ENCODE measurements around the gene NCBP2L. TPM values are rescaled to one million over a fixed set of nuclear protein-coding genes. Genes with fewer than 3 reads are reported as not detected.
A peak's percentile ranks its signal among the peaks of the same experiment; 100 is the strongest.

The NCBP2L gene
- total RNA-seq, 2 experiments from 2014 or later, result not detected

GRCh38 chrX:107752714-107753113, 24.8 kb upstream of the NCBP2L start:
- DNase-seq, result no peak
- no peaks in the 10 kb centered on the region for H3K36me3 Mint-ChIP-seq (ENCODE audit: low read depth)
- POLR2A ChIA-PET, result no interaction called here
- peaks cover 6% of the 10 kb centered on the region for H3K4me1 Mint-ChIP-seq
- no peak for ATAC-seq
- no peaks in the 10 kb centered on the region for H3K27me3 Mint-ChIP-seq
- CTCF ChIA-PET, result interaction anchor here (0.8 to 1.4 kb wide), 2 partner anchors 14 to 140 kb away, joined by 3 read pairs; no protein-coding TSS in a partner anchor
- no peaks in the 10 kb centered on the region for H3K9me3 Mint-ChIP-seq (ENCODE audit: low read depth)
- H3K4me3 Mint-ChIP-seq, result no peak overlapping the region
- intact Hi-C loops (cut with DNase I, micrococcal nuclease), result no loop called here
- no peak overlapping the region for H3K27ac Mint-ChIP-seq

DNA sequence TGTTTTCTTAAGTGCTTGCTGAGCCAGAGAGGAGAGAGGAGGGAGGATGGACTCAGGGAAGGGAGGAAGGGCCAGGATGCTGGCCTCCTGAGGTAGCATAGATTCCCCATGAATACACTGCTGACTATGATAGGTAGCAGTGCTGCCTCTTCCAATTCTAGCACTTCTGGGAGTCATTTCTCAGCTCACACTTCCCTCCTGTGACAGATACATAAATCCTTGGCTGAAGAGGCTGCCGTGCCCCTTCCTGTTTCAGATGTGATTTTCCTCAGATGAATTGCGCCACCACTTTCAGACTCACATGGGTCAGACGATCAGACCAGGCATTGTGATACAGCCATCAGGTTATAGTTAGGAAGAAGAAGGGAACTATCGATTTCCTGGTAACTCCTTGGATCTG, 24.3 kb upstream of the NCBP2L start:
- no peak overlapping the region for H3K4me3 Mint-ChIP-seq
- no peak for DNase-seq
- no peaks in the 10 kb centered on the region for H3K36me3 Mint-ChIP-seq (ENCODE audit: low read depth)
- POLR2A ChIA-PET, result interaction anchor here (0.6 kb wide), 1 partner anchor 84 kb away, joined by 4 read pairs; no protein-coding TSS in a partner anchor
- peaks cover 6% of the 10 kb centered on the region for H3K4me1 Mint-ChIP-seq
- no peaks in the 10 kb centered on the region for H3K9me3 Mint-ChIP-seq (ENCODE audit: low read depth)
- CTCF ChIA-PET, result no interaction called here
- no peak overlapping the region for H3K27ac Mint-ChIP-seq
- no peak for ATAC-seq
- no peaks in the 10 kb centered on the region for H3K27me3 Mint-ChIP-seq
- intact Hi-C loops (cut with DNase I, micrococcal nuclease), result no loop called here

DNA sequence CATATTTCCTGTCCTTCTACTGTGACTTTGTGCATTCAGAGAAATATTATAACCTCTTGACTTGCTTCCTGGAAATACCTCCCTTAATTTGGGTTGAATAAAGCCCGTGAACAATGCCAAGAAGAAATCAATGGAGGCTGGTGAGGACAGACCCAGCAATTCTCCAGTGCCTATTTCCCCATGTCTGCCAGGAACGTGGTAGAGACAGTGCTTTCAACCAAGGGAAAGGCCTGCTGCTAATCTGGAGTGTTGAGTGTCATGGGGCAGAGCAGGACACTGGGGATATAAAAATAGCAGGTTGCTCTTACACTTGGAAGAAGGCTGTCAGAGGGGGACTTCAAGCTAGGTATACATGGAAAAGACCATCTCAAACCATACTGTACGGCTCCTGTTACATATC, 21.8 kb upstream of the NCBP2L start:
- DNase-seq (no peak), ATAC-seq (no peak)
- Mint-ChIP-seq H3K4me3 (no peak overlapping the region), H3K9me3 (ENCODE audit: low read depth) (no peaks in the 10 kb centered on the region), H3K36me3 (ENCODE audit: low read depth) (no peaks in the 10 kb centered on the region), H3K27me3 (no peaks in the 10 kb centered on the region), H3K4me1 (peaks cover 6% of the 10 kb centered on the region), H3K27ac (no peak overlapping the region)
- CTCF ChIA-PET, result no interaction called here
- POLR2A ChIA-PET, result no interaction called here
- intact Hi-C loops (cut with DNase I, micrococcal nuclease), result no loop called here

DNA sequence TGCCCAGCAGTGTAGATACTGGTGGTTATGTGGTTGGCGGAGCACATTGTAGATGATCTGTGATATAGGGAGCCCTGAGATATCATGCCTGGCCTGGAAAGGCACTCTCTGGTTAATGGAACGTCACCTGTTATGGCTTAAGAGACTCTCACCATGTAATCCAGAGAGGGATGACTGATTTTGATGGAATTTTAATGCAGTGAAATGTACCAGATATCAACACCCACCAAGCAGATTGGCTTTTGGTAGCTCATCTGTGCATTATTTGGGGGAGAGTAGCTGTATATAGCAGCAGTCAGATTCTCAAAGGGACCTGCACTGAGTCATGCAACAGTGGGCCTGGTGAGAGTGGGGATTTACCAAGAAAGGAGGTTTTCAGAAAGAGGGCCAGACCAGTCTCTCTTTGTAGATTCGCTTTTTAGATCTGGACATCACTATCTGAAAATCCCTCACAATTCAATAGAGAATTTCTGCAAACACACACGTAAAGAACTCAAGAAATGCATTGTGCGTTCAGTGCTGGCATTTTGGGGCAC, 19.2 kb upstream of the NCBP2L start:
- no peaks in the 10 kb centered on the region for H3K9me3 Mint-ChIP-seq (ENCODE audit: low read depth)
- intact Hi-C loops (cut with DNase I, micrococcal nuclease), result no loop called here
- ChIA-PET POLR2A (interaction anchor here (0.7 kb wide), 1 partner anchor 18 kb away, joined by 4 read pairs; no protein-coding TSS in a partner anchor), CTCF (no interaction called here)
- H3K4me3 Mint-ChIP-seq, result no peak overlapping the region
- DNase-seq, result no peak
- H3K27ac Mint-ChIP-seq, result no peak overlapping the region
- H3K36me3 Mint-ChIP-seq (ENCODE audit: low read depth), result no peaks in the 10 kb centered on the region
- no peak for ATAC-seq
- H3K27me3 Mint-ChIP-seq, result no peaks in the 10 kb centered on the region
- peaks cover 6% of the 10 kb centered on the region for H3K4me1 Mint-ChIP-seq

DNA sequence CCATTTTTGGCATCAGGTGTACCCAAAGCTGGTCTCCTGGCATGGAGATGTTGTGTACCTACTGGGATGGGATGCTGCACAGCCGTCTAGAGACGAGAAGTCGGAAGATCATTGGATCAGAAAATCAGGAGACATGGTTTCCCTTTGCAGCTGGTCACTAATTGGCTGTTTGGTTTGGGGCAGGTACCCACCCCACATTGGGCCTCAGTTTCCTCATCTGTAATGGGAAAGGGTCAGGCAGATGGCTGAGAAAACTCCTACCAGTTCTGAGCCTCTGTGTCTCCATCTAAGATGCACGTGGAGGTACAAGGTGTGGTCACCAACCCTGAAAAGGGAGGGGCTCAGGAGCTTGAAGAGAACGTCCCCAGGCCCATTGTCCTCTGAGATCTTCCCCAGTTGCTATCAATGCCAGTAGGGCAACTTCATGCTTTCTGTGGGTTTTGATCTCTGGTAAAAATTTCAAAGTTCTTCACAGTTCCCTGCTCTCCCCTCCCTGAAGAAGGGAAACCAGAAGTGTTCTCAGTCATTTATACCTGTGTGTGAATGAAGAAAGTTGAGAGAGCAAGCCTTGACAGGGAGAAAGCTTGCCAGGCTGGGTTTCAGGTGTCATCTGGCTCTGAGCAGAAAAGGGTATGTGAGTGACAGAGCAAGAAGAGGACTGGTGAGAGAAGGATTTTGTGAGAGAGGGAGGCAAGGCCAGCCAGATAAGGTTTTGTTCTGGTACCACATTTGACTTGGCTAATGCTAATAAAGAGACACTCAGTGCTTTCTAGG, 17.0 kb upstream of the NCBP2L start:
- no peak for ATAC-seq
- CTCF ChIA-PET, result no interaction called here

DNA sequence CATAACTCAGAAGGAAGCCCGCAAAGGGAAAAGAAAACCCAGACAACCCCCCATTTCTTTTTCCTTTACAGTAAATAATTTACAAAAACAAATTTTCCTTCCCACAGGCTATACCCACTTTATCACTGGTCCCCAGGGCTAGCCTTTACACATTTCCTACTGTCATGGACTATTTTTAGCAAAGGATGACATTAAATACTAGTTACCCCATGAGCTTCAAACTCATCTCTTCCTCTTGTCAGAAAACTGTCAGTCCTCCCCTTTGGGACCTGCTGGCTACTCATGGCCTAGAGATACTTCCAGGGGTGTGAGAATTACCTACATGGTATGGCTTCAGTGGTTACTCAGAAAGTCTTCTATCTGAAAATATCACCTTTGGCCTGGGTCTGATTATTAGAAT, 13.9 kb upstream of the NCBP2L start:
- intact Hi-C loops (cut with DNase I, micrococcal nuclease), result no loop called here
- ChIA-PET POLR2A (no interaction called here), CTCF (interaction anchor here (0.7 to 0.9 kb wide), 2 partner anchors 47 to 257 kb away, joined by 3 to 4 read pairs; no protein-coding TSS in a partner anchor)
- no peaks in the 10 kb centered on the region for H3K9me3 Mint-ChIP-seq (ENCODE audit: low read depth)
- no peak overlapping the region for H3K4me3 Mint-ChIP-seq
- no peaks in the 10 kb centered on the region for H3K4me1 Mint-ChIP-seq
- ATAC-seq, result no peak
- H3K27ac Mint-ChIP-seq, result no peak overlapping the region
- no peaks in the 10 kb centered on the region for H3K36me3 Mint-ChIP-seq (ENCODE audit: low read depth)
- no peak for DNase-seq
- no peaks in the 10 kb centered on the region for H3K27me3 Mint-ChIP-seq

More for the DNA sequence above, 17.0 kb upstream of the NCBP2L start:
- Mint-ChIP-seq H3K4me3 (no peak overlapping the region), H3K27me3 (no peaks in the 10 kb centered on the region), H3K4me1 (peaks cover 3% of the 10 kb centered on the region), H3K27ac (no peak overlapping the region), H3K9me3 (ENCODE audit: low read depth) (no peaks in the 10 kb centered on the region), H3K36me3 (ENCODE audit: low read depth) (no peaks in the 10 kb centered on the region)
- DNase-seq, result no peak
- intact Hi-C loops (cut with DNase I, micrococcal nuclease), result no loop called here
- POLR2A ChIA-PET, result no interaction called here

- no peak for DNase-seq
- Mint-ChIP-seq H3K27ac (no peak overlapping the region), H3K27me3 (no peaks in the 10 kb centered on the region), H3K36me3 (ENCODE audit: low read depth) (no peaks in the 10 kb centered on the region), H3K9me3 (ENCODE audit: low read depth) (no peaks in the 10 kb centered on the region), H3K4me3 (no peak overlapping the region), H3K4me1 (peaks cover 5% of the 10 kb centered on the region)
- ChIA-PET CTCF (interaction anchor here (0.8 kb wide), 1 partner anchor 27 kb away, joined by 3 read pairs; no protein-coding TSS in a partner anchor), POLR2A (interaction anchor here (1.2 kb wide), 1 partner anchor 25 kb away, joined by 3 read pairs; no protein-coding TSS in a partner anchor)
- no peak for ATAC-seq
- intact Hi-C loops (cut with DNase I, micrococcal nuclease), result no loop called here
Observed at GRCh38 chrX:107764845-107765608, 12.5 kb upstream of the NCBP2L start.

- ChIA-PET CTCF (interaction anchor here (0.5 to 0.9 kb wide), 5 partner anchors 9 to 108 kb away, joined by 3 to 5 read pairs (median 3); partner anchors contain the start of genes NCBP2L and TSC22D3), POLR2A (interaction anchor here (1.2 kb wide), 1 partner anchor 26 kb away, joined by 3 read pairs; no protein-coding TSS in a partner anchor)
- Mint-ChIP-seq H3K4me3 (no peak overlapping the region), H3K36me3 (ENCODE audit: low read depth) (no peaks in the 10 kb centered on the region), H3K9me3 (ENCODE audit: low read depth) (no peaks in the 10 kb centered on the region), H3K4me1 (peaks cover 8% of the 10 kb centered on the region), H3K27me3 (no peaks in the 10 kb centered on the region), H3K27ac (no peak overlapping the region)
- ATAC-seq (no peak), DNase-seq (no peak)
- intact Hi-C loops (cut with DNase I, micrococcal nuclease), result no loop called here
Observed at GRCh38 chrX:107766470-107767150, 10.9 kb upstream of the NCBP2L start.

DNA sequence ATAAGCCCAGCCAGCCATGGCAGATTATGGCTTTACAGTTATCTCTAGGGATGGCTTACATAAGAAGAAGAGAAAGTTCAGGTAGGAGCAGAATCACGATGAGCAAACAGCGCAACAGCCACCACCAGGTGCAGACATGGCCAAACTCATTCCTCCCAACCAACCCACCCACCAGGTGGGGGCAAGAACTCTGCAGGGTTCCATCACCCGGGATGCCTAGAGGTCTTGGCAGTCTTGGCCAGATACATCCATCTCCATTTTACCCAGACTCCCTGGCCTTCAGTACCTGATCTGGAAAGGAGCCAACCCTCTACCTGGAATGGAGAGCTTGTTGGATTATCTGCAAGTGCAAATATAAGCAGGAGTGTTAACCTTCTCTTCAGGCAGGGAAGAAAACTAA, 9.5 kb upstream of the NCBP2L start:
- intact Hi-C loops (cut with DNase I, micrococcal nuclease), result no loop called here
- H3K4me3 Mint-ChIP-seq, result no peak overlapping the region
- DNase-seq (no peak), ATAC-seq (no peak)
- H3K9me3 Mint-ChIP-seq (ENCODE audit: low read depth), result no peaks in the 10 kb centered on the region
- no peaks in the 10 kb centered on the region for H3K36me3 Mint-ChIP-seq (ENCODE audit: low read depth)
- H3K27me3 Mint-ChIP-seq, result no peaks in the 10 kb centered on the region
- ChIA-PET CTCF (no interaction called here), POLR2A (no interaction called here)
- H3K4me1 Mint-ChIP-seq, result peaks cover 8% of the 10 kb centered on the region
- no peak overlapping the region for H3K27ac Mint-ChIP-seq

DNA sequence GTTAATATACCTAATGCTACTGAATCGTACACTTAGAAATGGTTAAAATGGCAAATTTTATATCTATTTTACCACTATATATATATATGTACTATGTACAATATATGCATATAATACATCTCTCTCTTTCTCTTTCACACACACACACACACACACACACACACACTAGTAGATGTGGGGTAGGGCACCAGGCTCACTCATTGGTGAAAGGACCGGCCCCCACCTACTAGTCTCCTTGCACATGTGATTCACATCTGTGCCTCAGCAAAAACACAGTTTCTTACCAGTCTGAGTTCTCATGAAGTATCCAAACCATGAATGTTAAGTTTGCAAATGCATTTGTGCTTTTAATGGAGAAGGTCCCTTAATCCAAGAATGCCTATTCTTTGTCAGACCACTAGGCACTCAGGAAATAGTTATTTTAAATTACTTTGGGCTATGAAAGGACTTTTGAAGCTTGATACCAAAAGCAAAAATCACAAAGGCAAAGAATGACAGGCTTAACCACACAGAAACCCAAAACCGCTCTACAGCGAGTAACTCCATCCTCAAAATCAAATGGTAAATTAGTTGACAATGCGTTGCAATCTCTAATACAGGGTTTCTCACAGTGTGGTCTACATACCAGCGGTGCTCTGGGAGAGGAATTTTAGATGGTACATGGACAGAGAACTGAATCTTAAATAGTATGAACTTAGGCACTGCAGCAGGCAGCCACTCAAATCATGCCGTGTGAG, 7.8 kb upstream of the NCBP2L start:
- DNase-seq (peak; percentile 12), ATAC-seq (peak; percentile 47)
- Mint-ChIP-seq H3K27ac (no peak overlapping the region), H3K4me1 (peaks cover 14% of the 10 kb centered on the region), H3K4me3 (no peak overlapping the region), H3K9me3 (ENCODE audit: low read depth) (no peaks in the 10 kb centered on the region), H3K36me3 (ENCODE audit: low read depth) (no peaks in the 10 kb centered on the region), H3K27me3 (no peaks in the 10 kb centered on the region)
- ChIA-PET CTCF (interaction anchor here (0.9 to 1.0 kb wide), 2 partner anchors 97 to 124 kb away, joined by 3 to 4 read pairs; no protein-coding TSS in a partner anchor), POLR2A (no interaction called here)
- intact Hi-C loops (cut with DNase I, micrococcal nuclease), result loop anchor here in 1 of 2 experiments (10.0 kb wide), 2 partner anchors 315 to 875 kb away; no protein-coding TSS in a partner anchor

Measured in activated CD4-positive, alpha-beta T cell treated with anti-CD3 and anti-CD28 coated beads for 36 hours (primary cell).